HCT116 (cell line): ENCODE measurements around the gene RIPK4. TPM values are rescaled to one million over a fixed set of nuclear protein-coding genes. Genes with fewer than 3 reads are reported as not detected.

Experiments
- ATAC-seq: fragments of 200-7000 bp; cut with Tn5 transposase; 2 replicates; pipeline ENCODE4 v1.9.1; 2020; ENCODE audit warnings: mild to moderate bottlenecking, moderate library complexity
- BruUV-seq: library from RNA; stranded (reverse); fragments of 400-500 nt; replicated peaks from 2 replicates; lab custom pipeline; 2021; lab: Mats Ljungman, UMichigan
- CTCF ChIA-PET: fragments of 300-600 bp; sonication (Branson Sonifier 250); formaldehyde crosslinking; loops from one replicate; lab custom pipeline; 2021; ENCODE audit warnings: antibody characterized with exemption; lab: Charles Lee
- POLR2A ChIA-PET: fragments of 300-600, 350-600 bp; sonication (Branson Sonifier 250); formaldehyde crosslinking; loops from one replicate; lab custom pipeline; 2021; ENCODE audit warnings: antibody characterized with exemption; lab: Charles Lee
- RAD21 ChIA-PET, 2 experiments: fragments of 300-600 bp; sonication (Branson Sonifier 250); formaldehyde crosslinking; loops; one replicate each; lab custom pipeline; 2023; ENCODE audit warnings: low total read pairs in 2 of 2; ENCODE audit not compliant: uncharacterized antibody in 2 of 2, unreplicated experiment in 2 of 2, low non-redundant PET in 1 of 2; lab: Charles Lee
- DNase-seq: peaks from one replicate; pipeline ENCODE4 v3.0.0-alpha.2; 2010; ENCODE audit warnings: low read depth, low spot score
- H2AFZ ChIP-seq: fragments of 200-600 bp; shearing (Covaris generic), sonication (generic); 2 replicates; pipeline ENCODE4 v1.6.1; 2017; ENCODE audit warnings: low read depth, mixed run types, mixed read lengths, antibody characterized with exemption, low read length; ENCODE audit not compliant: poor library complexity, severe bottlenecking
- H3K27ac ChIP-seq: 2 replicates; pipeline ENCODE4 v1.5.1; 2012; ENCODE audit warnings: low read depth, low read length
- H3K27me3 ChIP-seq: fragments of 200-600 bp; sonication (generic); 2 replicates; pipeline ENCODE4 v1.6.1; 2016; ENCODE audit warnings: mixed run types, low read length, mixed read lengths; ENCODE audit not compliant: insufficient read depth
- H3K36me3 ChIP-seq, 2 experiments: fragments of 200-500 bp in 1 of 2; fragments of 200-600 bp in 1 of 2; sonication (Bioruptor generic) in 1 of 2; sonication (generic) in 1 of 2; 2 replicates each; pipeline versions ENCODE4 v1.5.1 to v1.6.1; 2014 to 2016; ENCODE audit warnings: low read length in 2 of 2, inconsistent platforms in 1 of 2, mixed read lengths in 1 of 2, mixed run types in 1 of 2; ENCODE audit not compliant: insufficient read depth in 2 of 2, control insufficient read depth in 1 of 2
- H3K4me1 ChIP-seq, 2 experiments: fragments of 200-600 bp in 1 of 2; sonication (generic) in 1 of 2; 2 replicates each; pipeline versions ENCODE4 v1.5.1 to v1.6.1; 2012 to 2017; ENCODE audit warnings: low read length in 2 of 2, inconsistent platforms in 1 of 2, mild to moderate bottlenecking in 1 of 2, mixed read lengths in 1 of 2, mixed run types in 1 of 2, moderate library complexity in 1 of 2; ENCODE audit not compliant: insufficient read depth in 2 of 2, control insufficient read depth in 1 of 2
- H3K4me2 ChIP-seq: fragments of 200-600 bp; sonication (generic); 2 replicates; pipeline ENCODE4 v1.6.1; 2017; ENCODE audit warnings: mixed run types, low read length, mixed read lengths
- H3K4me3 ChIP-seq, 2 experiments: fragments of 200-600 bp in 1 of 2; sonication (generic) in 1 of 2; replicated peaks in 1 of 2; 2 replicates each; pipeline ENCODE4 v1.5.1; 2011 to 2016; ENCODE audit warnings: low read length in 2 of 2, control low read depth in 1 of 2, low read depth in 1 of 2, mild to moderate bottlenecking in 1 of 2, mixed read lengths in 1 of 2, mixed run types in 1 of 2
- H3K79me2 ChIP-seq: fragments of 200-600 bp; sonication (generic); 2 replicates; pipeline ENCODE4 v1.6.1; 2017; ENCODE audit warnings: mild to moderate bottlenecking, mixed run types, low read length, moderate library complexity, mixed read lengths; ENCODE audit not compliant: insufficient read depth
- H3K9ac ChIP-seq: fragments of 200-600 bp; sonication (generic); 2 replicates; pipeline ENCODE4 v1.6.1; 2016; ENCODE audit warnings: low read length, mixed read lengths
- H3K9me2 ChIP-seq: fragments of 200-600 bp; sonication (generic), shearing (Covaris generic); 2 replicates; pipeline ENCODE4 v1.6.1; 2017; ENCODE audit warnings: mixed run types, mild to moderate bottlenecking, moderate library complexity; ENCODE audit not compliant: insufficient read depth
- H3K9me3 ChIP-seq, 2 experiments: fragments of 200-500 bp in 1 of 2; fragments of 200-600 bp in 1 of 2; sonication (Bioruptor generic) in 1 of 2; sonication (generic) in 1 of 2; 2 replicates each; pipeline ENCODE4 v1.6.1; 2014 to 2017; ENCODE audit warnings: low read length in 2 of 2, mixed read lengths in 2 of 2, inconsistent platforms in 1 of 2, low read depth in 1 of 2, mild to moderate bottlenecking in 1 of 2, mixed run types in 1 of 2, moderate library complexity in 1 of 2; ENCODE audit not compliant: control insufficient read depth in 1 of 2, insufficient read depth in 1 of 2
- H4K20me1 ChIP-seq: fragments of 200-600 bp; sonication (generic), shearing (Covaris generic); 2 replicates; pipeline ENCODE4 v1.6.1; 2017; ENCODE audit warnings: mixed run types, mild to moderate bottlenecking, moderate library complexity; ENCODE audit not compliant: insufficient read depth
- ATF3 ChIP-seq: IDR thresholded peaks from 2 replicates; pipeline ENCODE4 v1.6.1; 2012
- CBX3 ChIP-seq: IDR thresholded peaks from 2 replicates; pipeline ENCODE4 v1.6.1; 2012; ENCODE audit warnings: low read depth
- CEBPB ChIP-seq: IDR thresholded peaks from 2 replicates; pipeline ENCODE4 v1.6.1; 2012; ENCODE audit warnings: low read depth
- EGR1 ChIP-seq: IDR thresholded peaks from 2 replicates; pipeline ENCODE4 v1.6.1; 2012; ENCODE audit warnings: low read depth
- ELF1 ChIP-seq: IDR thresholded peaks from 2 replicates; pipeline ENCODE4 v1.6.1; 2012; ENCODE audit warnings: low read depth, borderline replicate concordance
- EZH2 ChIP-seq: fragments of 200-600 bp; sonication (generic); IDR thresholded peaks from 2 replicates; pipeline ENCODE4 v1.6.1; 2017; ENCODE audit warnings: antibody characterized with exemption, mixed run types
- FOSL1 ChIP-seq: IDR thresholded peaks from 2 replicates; pipeline ENCODE4 v1.6.1; 2012; ENCODE audit warnings: low read depth
- POLR2A ChIP-seq: IDR thresholded peaks from 2 replicates; pipeline ENCODE4 v1.7.0; 2011; ENCODE audit warnings: borderline replicate concordance; ENCODE audit not compliant: insufficient read depth, insufficient read length; ENCODE audit errors: extremely low read depth
- POLR2AphosphoS5 ChIP-seq: IDR thresholded peaks from 2 replicates; pipeline ENCODE4 v1.6.1; 2011; ENCODE audit warnings: mild to moderate bottlenecking, low read depth, low read length, moderate library complexity
- RAD21 ChIP-seq: IDR thresholded peaks from 2 replicates; pipeline ENCODE4 v1.6.1; 2012; ENCODE audit warnings: low read depth, mild to moderate bottlenecking
- REST ChIP-seq: IDR thresholded peaks from 2 replicates; pipeline ENCODE4 v1.6.1; 2012; ENCODE audit warnings: low read depth
- SP1 ChIP-seq: IDR thresholded peaks from 2 replicates; pipeline ENCODE4 v1.6.1; 2012; ENCODE audit warnings: low read depth
- SRF ChIP-seq: IDR thresholded peaks from 2 replicates; pipeline ENCODE4 v1.6.1; 2012; ENCODE audit warnings: low read depth
- ZBTB33 ChIP-seq: IDR thresholded peaks from 2 replicates; pipeline ENCODE4 v1.6.1; 2011; ENCODE audit warnings: mild to moderate bottlenecking, low read length, moderate library complexity; ENCODE audit not compliant: insufficient replicate concordance; ENCODE audit errors: extremely low read depth
- ZNF274 ChIP-seq: fragments of 200-500 bp; sonication (Bioruptor generic); IDR thresholded peaks from 2 replicates; pipeline ENCODE4 v1.6.1; 2014; ENCODE audit warnings: mild to moderate bottlenecking, low read depth, low read length, inconsistent platforms
- intact Hi-C: fragments of 100-400 bp; cut with micrococcal nuclease; formaldehyde crosslinking; loops from 2 replicates; pipeline ENCODE4 v1.10.0; 2022
- total RNA-seq: library from RNA; stranded (reverse); gene quantifications from one replicate; pipeline ENCODE4 v1.2.1, GENCODE V29; 2021; ENCODE audit not compliant: unreplicated experiment
- TF ChIP-seq, protein P1 (sequence below): IDR thresholded peaks from 2 replicates; pipeline ENCODE4 v1.6.1; 2012

The RIPK4 gene
- total RNA-seq, 1 experiment from 2014 or later: 9.9 TPM

DNA sequence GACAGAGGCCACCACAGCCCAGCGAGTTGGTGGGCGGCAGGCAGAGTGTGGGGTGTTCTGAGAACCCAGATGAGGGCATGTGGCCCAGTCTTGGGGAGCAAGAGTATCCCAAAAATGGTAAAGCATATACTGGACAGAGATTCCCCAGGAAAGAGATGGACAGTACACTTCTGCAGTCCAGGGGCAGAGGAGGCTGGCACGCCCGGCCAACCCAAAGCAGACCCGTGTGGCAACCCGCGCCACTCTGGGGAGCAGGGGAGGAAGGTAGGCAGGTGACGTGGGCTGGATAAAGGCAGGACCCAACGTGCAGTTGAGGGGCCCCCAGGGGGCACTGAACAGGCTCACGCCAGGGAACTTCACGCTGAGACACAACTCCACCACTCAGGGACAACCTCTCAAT lies 46.4 kb upstream of the RIPK4 start:
- H3K79me2 ChIP-seq: no peaks in the 10 kb centered on the region
- no peak overlapping the region for H3K9ac ChIP-seq
- H3K9me3 ChIP-seq: no peaks in the 10 kb centered on the region
- DNase-seq: no peak
- intact Hi-C loops: no loop called here
- H3K4me2 ChIP-seq: no peak overlapping the region
- H3K9me2 ChIP-seq: no peaks in the 10 kb centered on the region
- TF ChIP-seq ELF1: no peak
- TF ChIP-seq POLR2A: no peak
- TF ChIP-seq POLR2AphosphoS5: no peak
- no peak for TF ChIP-seq SP1
- TF ChIP-seq ZBTB33: no peak
- no peak for TF ChIP-seq EZH2
- no peak for TF ChIP-seq SRF
- TF ChIP-seq EGR1: no peak
- TF ChIP-seq CBX3: no peak
- no peak for TF ChIP-seq ZNF274
- no peak for TF ChIP-seq RAD21
- no peak for TF ChIP-seq ATF3
- TF ChIP-seq, protein P1, sequence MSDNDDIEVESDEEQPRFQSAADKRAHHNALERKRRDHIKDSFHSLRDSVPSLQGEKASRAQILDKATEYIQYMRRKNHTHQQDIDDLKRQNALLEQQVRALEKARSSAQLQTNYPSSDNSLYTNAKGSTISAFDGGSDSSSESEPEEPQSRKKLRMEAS: no peak
- no peak for TF ChIP-seq FOSL1
- TF ChIP-seq REST: no peak
- no peak for TF ChIP-seq CEBPB
- TF ChIP-seq, all 23 proteins: peak for 0
- Histone ChIP-seq H2AFZ (no peak overlapping the region), H3K4me3 (no peak overlapping the region), H3K4me1 (no peaks in the 10 kb centered on the region), H3K27me3 (no peaks in the 10 kb centered on the region), H3K36me3 (peaks cover 0 to 4% of the 10 kb centered on the region in 2 experiments; a peak in 1 of 4 replicates), H4K20me1 (no peaks in the 10 kb centered on the region), H3K27ac (no peak overlapping the region)
- BruUV-seq: no TSS peak
- POLR2A ChIA-PET: no interaction called here
- no peak for ATAC-seq
- CTCF ChIA-PET: no interaction called here
- RAD21 ChIA-PET: no interaction called here
